ENCODE data around the gene BCAS3.

The BCAS3 gene

DNA sequence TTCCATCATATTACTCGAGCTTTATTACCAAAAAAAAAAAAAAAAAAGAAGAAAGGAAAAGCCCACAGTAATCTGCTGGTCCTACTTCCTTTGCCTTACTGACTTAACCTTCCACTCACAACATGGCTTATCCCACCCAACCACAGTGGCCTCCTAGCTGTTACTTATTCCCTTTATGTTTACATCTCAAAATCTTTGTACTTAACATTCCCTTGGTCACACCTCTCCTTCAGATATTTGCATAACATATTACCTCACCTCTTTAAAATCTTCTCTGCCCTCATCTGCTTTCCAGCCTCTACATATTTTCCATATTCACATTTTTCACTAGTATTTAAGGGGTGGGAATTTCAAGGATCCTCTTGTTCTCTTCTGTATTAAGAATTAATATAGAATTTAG is 395.0 kb downstream of the BCAS3 start:
- no peak for DNase-seq (ENCODE audit: low read depth)
- H3K4me3 ChIP-seq (ENCODE audit: low read length): no peak overlapping the region
- TF ChIP-seq, protein P1, sequence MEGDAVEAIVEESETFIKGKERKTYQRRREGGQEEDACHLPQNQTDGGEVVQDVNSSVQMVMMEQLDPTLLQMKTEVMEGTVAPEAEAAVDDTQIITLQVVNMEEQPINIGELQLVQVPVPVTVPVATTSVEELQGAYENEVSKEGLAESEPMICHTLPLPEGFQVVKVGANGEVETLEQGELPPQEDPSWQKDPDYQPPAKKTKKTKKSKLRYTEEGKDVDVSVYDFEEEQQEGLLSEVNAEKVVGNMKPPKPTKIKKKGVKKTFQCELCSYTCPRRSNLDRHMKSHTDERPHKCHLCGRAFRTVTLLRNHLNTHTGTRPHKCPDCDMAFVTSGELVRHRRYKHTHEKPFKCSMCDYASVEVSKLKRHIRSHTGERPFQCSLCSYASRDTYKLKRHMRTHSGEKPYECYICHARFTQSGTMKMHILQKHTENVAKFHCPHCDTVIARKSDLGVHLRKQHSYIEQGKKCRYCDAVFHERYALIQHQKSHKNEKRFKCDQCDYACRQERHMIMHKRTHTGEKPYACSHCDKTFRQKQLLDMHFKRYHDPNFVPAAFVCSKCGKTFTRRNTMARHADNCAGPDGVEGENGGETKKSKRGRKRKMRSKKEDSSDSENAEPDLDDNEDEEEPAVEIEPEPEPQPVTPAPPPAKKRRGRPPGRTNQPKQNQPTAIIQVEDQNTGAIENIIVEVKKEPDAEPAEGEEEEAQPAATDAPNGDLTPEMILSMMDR (IDR thresholded peaks at IDR 0.05; ENCODE audit: insufficient read depth, low read depth, low read length, missing control alignments): no peak

DNA sequence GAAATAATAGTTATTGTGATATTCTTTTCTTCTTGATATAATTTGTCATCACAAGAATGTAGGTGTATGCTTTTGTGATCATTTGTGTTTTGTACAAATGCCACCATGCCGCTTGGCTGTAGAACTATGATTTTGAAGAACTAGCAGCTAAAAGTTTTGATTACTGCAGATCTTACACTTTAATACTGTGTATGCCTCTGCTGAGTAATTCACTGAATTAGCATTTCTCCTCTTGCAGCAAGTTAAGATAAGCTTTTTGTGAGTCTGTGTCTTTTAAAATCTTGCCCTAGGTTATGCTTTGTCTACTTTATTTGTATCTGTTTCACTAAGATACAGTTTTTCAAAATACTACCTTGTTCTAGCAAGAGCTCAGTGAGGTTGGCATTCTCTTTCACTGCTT is 395.5 kb downstream of the BCAS3 start:
- TF ChIP-seq, protein P1 (IDR thresholded peaks at IDR 0.05; ENCODE audit: insufficient read depth, low read depth, low read length, missing control alignments): no peak
- no peak for DNase-seq (ENCODE audit: low read depth)
- H3K4me3 ChIP-seq (ENCODE audit: low read length): no peak overlapping the region

DNA sequence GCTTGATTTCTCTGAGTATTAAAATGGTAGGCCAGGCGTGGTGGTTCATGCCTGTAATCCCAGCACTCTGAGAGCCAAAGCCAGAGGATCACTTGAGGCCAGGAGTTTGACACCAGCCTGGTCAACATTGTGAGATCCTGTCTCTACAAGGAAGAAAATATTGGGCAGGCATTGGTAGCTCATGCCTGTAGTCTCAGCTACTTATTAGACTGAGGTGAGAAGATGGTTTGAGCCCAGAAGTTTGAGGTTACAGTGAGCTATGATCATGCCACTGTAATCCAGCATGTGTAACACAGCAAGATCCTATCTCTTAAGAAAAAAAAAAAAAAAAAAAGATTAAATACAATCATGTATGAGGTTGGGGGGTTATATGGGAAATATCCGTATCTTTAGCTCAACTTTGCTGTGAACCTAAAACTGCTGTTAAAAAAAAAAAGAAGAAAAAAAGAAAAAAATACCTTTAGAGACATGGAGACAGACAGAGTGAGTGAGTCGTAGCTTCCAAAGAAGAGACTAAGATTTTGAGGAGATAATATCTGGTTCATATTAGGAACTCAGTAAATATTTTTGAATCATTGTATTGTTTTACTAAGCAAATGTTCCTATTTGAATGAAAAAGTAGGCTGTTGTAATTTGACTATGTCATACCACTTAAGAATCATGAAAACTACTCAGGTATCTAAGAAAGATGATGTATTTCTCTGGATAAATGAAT is 396.3 kb downstream of the BCAS3 start:
- TF ChIP-seq, protein P1 (IDR thresholded peaks at IDR 0.05; ENCODE audit: insufficient read depth, low read depth, low read length, missing control alignments): no peak
- no peak for DNase-seq (ENCODE audit: low read depth)

DNA sequence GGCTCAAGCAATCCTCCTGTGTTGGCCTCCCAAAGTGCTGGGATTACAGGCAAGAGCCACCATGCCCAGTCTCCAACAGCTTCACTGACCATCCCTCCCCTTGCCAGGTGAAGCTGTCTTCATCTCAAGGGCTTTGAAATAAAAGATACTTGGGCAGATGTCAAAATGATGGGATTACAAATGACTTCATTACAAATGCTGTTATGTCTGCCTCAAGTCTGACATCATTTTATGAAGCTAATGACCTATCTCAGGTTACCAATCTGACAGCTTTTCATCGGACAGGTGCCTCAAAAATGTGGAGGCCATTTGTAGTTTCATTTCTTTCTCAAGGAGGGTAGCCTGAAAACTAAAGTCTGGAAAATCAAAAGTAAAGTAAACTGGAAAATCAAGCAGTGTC is 398.3 kb downstream of the BCAS3 start:
- DNase-seq (ENCODE audit: low read depth): no peak
- TF ChIP-seq, protein P1 (IDR thresholded peaks at IDR 0.05; ENCODE audit: insufficient read depth, low read depth, low read length, missing control alignments): no peak
- H3K4me3 ChIP-seq (ENCODE audit: low read length): no peak overlapping the region

More for the DNA sequence above, 396.3 kb downstream of the BCAS3 start:
- H3K4me3 ChIP-seq (ENCODE audit: low read length): no peak overlapping the region

DNA sequence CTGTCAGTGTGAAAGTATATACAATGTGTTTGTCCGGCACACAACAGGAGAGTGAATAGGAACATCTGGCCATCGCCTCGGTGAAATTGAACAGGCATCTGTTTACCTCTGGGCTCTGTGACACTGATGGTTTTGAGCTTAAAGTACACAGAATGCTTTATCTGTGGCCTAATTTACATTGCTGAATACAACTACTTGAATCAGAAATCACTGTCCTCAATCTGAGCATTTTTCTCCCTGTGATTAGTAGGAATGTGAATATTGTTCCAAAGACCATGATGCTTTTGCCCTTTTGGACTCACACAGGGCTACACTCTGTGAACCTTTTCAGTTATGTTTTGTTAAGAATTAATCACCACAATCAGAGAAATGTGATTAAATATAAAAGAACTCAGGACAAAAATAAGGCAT is 399.0 kb downstream of the BCAS3 start:
- TF ChIP-seq, protein P1 (IDR thresholded peaks at IDR 0.05; ENCODE audit: insufficient read depth, low read depth, low read length, missing control alignments): no peak
- DNase-seq (ENCODE audit: low read depth): no peak
- no peak overlapping the region for H3K4me3 ChIP-seq (ENCODE audit: low read length)

DNA sequence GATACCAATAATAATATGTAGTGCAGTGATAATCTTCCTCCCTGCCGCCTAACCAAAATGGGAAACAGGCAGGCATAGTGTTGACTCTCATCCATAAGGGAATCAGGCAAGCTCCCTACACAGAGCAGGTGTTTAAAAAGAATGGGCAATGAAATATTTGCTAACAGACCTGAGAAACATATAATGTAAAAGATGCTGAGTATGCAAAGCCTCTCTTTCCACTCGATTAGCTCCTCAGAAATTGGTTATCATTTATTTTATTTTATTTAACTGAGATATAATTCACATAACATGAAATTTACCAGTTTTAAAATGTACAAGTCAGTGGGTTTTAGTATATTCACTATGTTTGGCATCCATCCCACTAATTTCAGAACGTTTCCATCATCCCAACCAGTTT is 404.3 kb downstream of the BCAS3 start:
- TF ChIP-seq, protein P1 (IDR thresholded peaks at IDR 0.05; ENCODE audit: insufficient read depth, low read depth, low read length, missing control alignments): no peak
- no peak for DNase-seq (ENCODE audit: low read depth)
- H3K4me3 ChIP-seq (ENCODE audit: low read length): no peak overlapping the region

DNA sequence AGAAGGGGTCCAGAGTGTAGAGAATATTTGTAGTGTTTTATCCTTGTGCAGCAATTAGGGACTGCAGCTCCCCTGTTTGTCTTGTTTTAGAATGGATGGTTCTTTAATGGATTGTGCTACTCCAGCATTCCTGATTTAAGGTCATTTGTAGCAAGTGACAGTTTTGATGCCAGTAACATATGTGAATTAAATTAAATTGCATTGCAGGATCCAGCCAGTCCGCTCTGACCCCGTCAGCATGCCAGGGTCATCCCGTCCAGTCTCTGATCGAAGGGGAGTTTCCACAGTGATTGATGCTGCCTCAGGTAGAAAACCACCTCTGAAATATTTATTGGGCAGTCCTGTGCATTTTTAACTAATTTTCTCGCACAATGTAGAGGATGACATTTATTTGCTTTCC is 406.6 kb downstream of the BCAS3 start:
- TF ChIP-seq, protein P1 (IDR thresholded peaks at IDR 0.05; ENCODE audit: insufficient read depth, low read depth, low read length, missing control alignments): no peak
- DNase-seq (ENCODE audit: low read depth): no peak
- H3K4me3 ChIP-seq (ENCODE audit: low read length): no peak overlapping the region
